SK-N-SH (cell line): Measurements from ENCODE around the gene CDK5. TPM values are rescaled to one million over a fixed set of nuclear protein-coding genes. Genes with fewer than 3 reads are reported as not detected.

Experiments
- CTCF ChIA-PET: fragments of 300-600, 350-600 bp; formaldehyde crosslinking; extraction: SDS; loops from one replicate; lab custom pipeline; 2021; lab: Yijun Ruan, JAX
- POLR2A ChIA-PET: fragments of 350-600 bp; sonication (Branson Sonifier 250); formaldehyde crosslinking; extraction: SDS; loops from one replicate; lab custom pipeline; 2020; ENCODE audit warnings: antibody characterized with exemption, inconsistent platforms; lab: Yijun Ruan, JAX
- DNase-seq: peaks from one replicate; pipeline ENCODE4 v3.0.0; 2012
- H2AFZ ChIP-seq: fragments of 200-600 bp; sonication (generic); 2 replicates; pipeline ENCODE4 v1.8.1; 2016; ENCODE audit warnings: antibody characterized with exemption, mild to moderate bottlenecking, low read depth
- H3F3A ChIP-seq: fragments of 200-600 bp; sonication (generic); replicated peaks from 2 replicates; pipeline ENCODE3; 2016; ENCODE audit warnings: antibody characterized with exemption, mild to moderate bottlenecking; ENCODE audit not compliant: insufficient read depth
- H3K27ac ChIP-seq, 2 experiments: fragments of 200-500 bp in 1 of 2; fragments of 200-600 bp in 1 of 2; sonication (Bioruptor generic) in 1 of 2; sonication (generic), shearing (Covaris generic) in 1 of 2; 2 replicates each; pipeline versions ENCODE4 v1.5.1 to v1.6.1; 2014 to 2016; ENCODE audit warnings: low read depth in 2 of 2, inconsistent platforms in 1 of 2, low read length in 1 of 2, mild to moderate bottlenecking in 1 of 2, mixed read lengths in 1 of 2
- H3K27me3 ChIP-seq: fragments of 200-600 bp; sonication (generic), shearing (Covaris generic); 2 replicates; pipeline ENCODE4 v1.6.1; 2016; ENCODE audit warnings: mixed run types; ENCODE audit not compliant: insufficient read depth
- H3K36me3 ChIP-seq, 2 experiments: fragments of 200-500 bp in 1 of 2; fragments of 200-600 bp in 1 of 2; sonication (Bioruptor generic) in 1 of 2; sonication (generic) in 1 of 2; replicated peaks in 1 of 2; 2 replicates each; pipeline versions ENCODE3 to v1.5.1; 2014 to 2016; ENCODE audit warnings: low read length in 1 of 2, mild to moderate bottlenecking in 1 of 2; ENCODE audit not compliant: insufficient read depth in 2 of 2, control insufficient read depth in 1 of 2
- H3K4me1 ChIP-seq, 2 experiments: fragments of 200-500 bp in 1 of 2; fragments of 200-600 bp in 1 of 2; sonication (Bioruptor generic) in 1 of 2; sonication (generic), shearing (Covaris generic) in 1 of 2; 2 replicates each; pipeline versions ENCODE4 v1.5.1 to v1.6.1; 2014 to 2016; ENCODE audit warnings: low read depth in 1 of 2, low read length in 1 of 2, mixed run types in 1 of 2; ENCODE audit not compliant: insufficient read depth in 2 of 2, control insufficient read depth in 1 of 2
- H3K4me2 ChIP-seq: fragments of 200-600 bp; sonication (generic), shearing (Covaris generic); 2 replicates; pipeline ENCODE4 v1.6.1; 2017; ENCODE audit warnings: mixed run types
- H3K4me3 ChIP-seq, 2 experiments: fragments of 200-500 bp in 1 of 2; fragments of 200-600 bp in 1 of 2; sonication (Bioruptor generic) in 1 of 2; sonication (generic), shearing (Covaris generic) in 1 of 2; 2 replicates each; pipeline versions ENCODE4 v1.5.1 to v1.8.1; 2014 to 2016; ENCODE audit warnings: low read depth in 2 of 2, inconsistent platforms in 1 of 2, low read length in 1 of 2, mild to moderate bottlenecking in 1 of 2, mixed read lengths in 1 of 2, moderate library complexity in 1 of 2
- H3K79me2 ChIP-seq: fragments of 200-600 bp; sonication (generic); 2 replicates; pipeline ENCODE4 v1.8.1; 2017; ENCODE audit warnings: mild to moderate bottlenecking; ENCODE audit not compliant: insufficient read depth
- H3K9ac ChIP-seq: fragments of 200-600 bp; sonication (generic); 2 replicates; pipeline ENCODE4 v1.6.1; 2017; ENCODE audit warnings: mixed run types
- H3K9me2 ChIP-seq: fragments of 200-600 bp; sonication (generic); 2 replicates; pipeline ENCODE4 v1.6.1; 2017; ENCODE audit warnings: mixed run types
- H3K9me3 ChIP-seq: fragments of 200-600 bp; sonication (generic); 2 replicates; pipeline ENCODE4 v1.6.1; 2017; ENCODE audit warnings: mixed run types, mild to moderate bottlenecking, moderate library complexity
- H4K20me1 ChIP-seq: fragments of 200-600 bp; sonication (generic); 2 replicates; pipeline ENCODE4 v1.6.1; 2017; ENCODE audit warnings: mild to moderate bottlenecking, mixed run types; ENCODE audit not compliant: insufficient read depth
- CHD2 ChIP-seq: fragments of 150-350 bp; IDR thresholded peaks from 2 replicates; pipeline ENCODE4 v1.6.1; 2018; ENCODE audit warnings: low read length; ENCODE audit not compliant: partially characterized antibody
- EP300 ChIP-seq, 2 experiments: IDR thresholded peaks; 2 replicates each; pipeline versions ENCODE4 v1.4.0 to v1.6.1; 2012; ENCODE audit warnings: borderline replicate concordance in 1 of 2, low read depth in 1 of 2, low read length in 1 of 2
- FOXJ3 ChIP-seq: sonication (generic); formaldehyde crosslinking; IDR thresholded peaks from 2 replicates; pipeline ENCODE4 v1.5.1; 2020; ENCODE audit warnings: mild to moderate bottlenecking, missing genetic modification reagents
- FOXM1 ChIP-seq: IDR thresholded peaks from 2 replicates; pipeline ENCODE4 v1.4.0; 2012; ENCODE audit warnings: low read depth, mild to moderate bottlenecking
- GABPA ChIP-seq: IDR thresholded peaks from 2 replicates; pipeline ENCODE4 v1.4.0; 2012; ENCODE audit warnings: low read depth, mild to moderate bottlenecking
- IRF3 ChIP-seq: fragments of 150-350 bp; IDR thresholded peaks from 2 replicates; pipeline ENCODE4 v1.6.1; 2016; ENCODE audit warnings: mild to moderate bottlenecking, low read depth, low read length
- MEF2A ChIP-seq: IDR thresholded peaks from 2 replicates; pipeline ENCODE4 v1.4.0; 2012; ENCODE audit warnings: low read depth, borderline replicate concordance
- RFX5 ChIP-seq: IDR thresholded peaks from 2 replicates; pipeline ENCODE4 v1.6.1; 2012; ENCODE audit warnings: mild to moderate bottlenecking, improper control_type of control experiment, low read length
- YY1 ChIP-seq: IDR thresholded peaks from 2 replicates; pipeline ENCODE4 v1.4.0; 2012; ENCODE audit warnings: low read depth, mild to moderate bottlenecking
- WGBS: methylation state at CpG from one replicate; pipeline ENCODE4 v1.1.6; 2017; ENCODE audit warnings: low lambda C conversion rate; 5-methylcytosine and 5-hydroxymethylcytosine counted together
- polyA plus RNA-seq, 3 experiments: library from polyadenylated mRNA; depleted of rRNA; stranded (reverse); fragments of >200 nt; gene quantifications; 2 replicates each; pipeline ENCODE4 v1.2.3, GENCODE V29; 2012
- TF ChIP-seq, protein P1 (sequence below): IDR thresholded peaks from 2 replicates; pipeline ENCODE4 v1.6.1; 2012; ENCODE audit warnings: mild to moderate bottlenecking, low read depth, low read length, moderate library complexity

The CDK5 gene
- polyA plus RNA-seq, 1 of the 3 experiments (the other 2 are of a cell fraction) = 125 TPM

GRCh38 chr7:151057989-151058780 lies 488 bp upstream of the CDK5 start (continued):
- TF ChIP-seq, protein P1, sequence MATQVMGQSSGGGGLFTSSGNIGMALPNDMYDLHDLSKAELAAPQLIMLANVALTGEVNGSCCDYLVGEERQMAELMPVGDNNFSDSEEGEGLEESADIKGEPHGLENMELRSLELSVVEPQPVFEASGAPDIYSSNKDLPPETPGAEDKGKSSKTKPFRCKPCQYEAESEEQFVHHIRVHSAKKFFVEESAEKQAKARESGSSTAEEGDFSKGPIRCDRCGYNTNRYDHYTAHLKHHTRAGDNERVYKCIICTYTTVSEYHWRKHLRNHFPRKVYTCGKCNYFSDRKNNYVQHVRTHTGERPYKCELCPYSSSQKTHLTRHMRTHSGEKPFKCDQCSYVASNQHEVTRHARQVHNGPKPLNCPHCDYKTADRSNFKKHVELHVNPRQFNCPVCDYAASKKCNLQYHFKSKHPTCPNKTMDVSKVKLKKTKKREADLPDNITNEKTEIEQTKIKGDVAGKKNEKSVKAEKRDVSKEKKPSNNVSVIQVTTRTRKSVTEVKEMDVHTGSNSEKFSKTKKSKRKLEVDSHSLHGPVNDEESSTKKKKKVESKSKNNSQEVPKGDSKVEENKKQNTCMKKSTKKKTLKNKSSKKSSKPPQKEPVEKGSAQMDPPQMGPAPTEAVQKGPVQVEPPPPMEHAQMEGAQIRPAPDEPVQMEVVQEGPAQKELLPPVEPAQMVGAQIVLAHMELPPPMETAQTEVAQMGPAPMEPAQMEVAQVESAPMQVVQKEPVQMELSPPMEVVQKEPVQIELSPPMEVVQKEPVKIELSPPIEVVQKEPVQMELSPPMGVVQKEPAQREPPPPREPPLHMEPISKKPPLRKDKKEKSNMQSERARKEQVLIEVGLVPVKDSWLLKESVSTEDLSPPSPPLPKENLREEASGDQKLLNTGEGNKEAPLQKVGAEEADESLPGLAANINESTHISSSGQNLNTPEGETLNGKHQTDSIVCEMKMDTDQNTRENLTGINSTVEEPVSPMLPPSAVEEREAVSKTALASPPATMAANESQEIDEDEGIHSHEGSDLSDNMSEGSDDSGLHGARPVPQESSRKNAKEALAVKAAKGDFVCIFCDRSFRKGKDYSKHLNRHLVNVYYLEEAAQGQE = 0 out of 2 replicates have a peak, but pooled peaks have one; percentile 32
- TF ChIP-seq YY1 = peak; percentile 61; the same call in 1 of the 2 replicates
- TF ChIP-seq CHD2 = peak; percentile 88

GRCh38 chr7:151056666-151057505 lies 811 bp downstream of the CDK5 start:
- 45% methylated on average over 29 of the region's 29 CpGs for WGBS
- POLR2A ChIA-PET = interaction anchor here (0.6 to 2.3 kb wide), 3 partner anchors 9 to 1407 kb away, joined by 3 to 11 read pairs (median 3); partner anchors contain the start of genes ASIC3 and TMUB1

More at GRCh38 chr7:151056666-151057505, 811 bp downstream of the CDK5 start:
- H3K4me3 ChIP-seq = peak overlapping the region; percentile 66 to 99
- DNase-seq = no peak
- peaks cover 8 to 40% of the 10 kb centered on the region in 2 experiments for H3K36me3 ChIP-seq
- no peaks in the 10 kb centered on the region for H3K27me3 ChIP-seq
- H3K9me3 ChIP-seq = no peaks in the 10 kb centered on the region
- H2AFZ ChIP-seq = no peak overlapping the region; the same call in 1 of the 2 replicates
- CTCF ChIA-PET = interaction anchor here (0.8 to 12.2 kb wide), 11 partner anchors 7 to 158 kb away, joined by 3 to 126 read pairs (median 7); partner anchors contain the start of genes ABCB8, FASTK and TMUB1
- peaks cover 44% of the 10 kb centered on the region for H3K79me2 ChIP-seq
- H3K4me2 ChIP-seq = peak overlapping the region; percentile 85
- TF ChIP-seq GABPA (no peak), MEF2A (no peak), FOXJ3 (CRISPR knock-in tag) (0 out of 2 replicates have a peak, but pooled peaks have one; percentile 13), FOXM1 (no peak), EP300 (IDR thresholded peaks at IDR 0.05; ENCODE audit: borderline replicate concordance in 1 of 2, low read depth in 1 of 2, low read length in 1 of 2) (no peak), IRF3 (no peak), RFX5 (no peak)
- H3F3A ChIP-seq = peaks cover 3% of the 10 kb centered on the region
- H3K9me2 ChIP-seq = no peaks in the 10 kb centered on the region
- peaks cover 26 to 46% of the 10 kb centered on the region in 2 experiments for H3K4me1 ChIP-seq
- peak overlapping the region; percentile 31 to 73; a peak in 2 of 4 replicates for H3K27ac ChIP-seq
- peak overlapping the region; percentile 68 for H3K9ac ChIP-seq
- H4K20me1 ChIP-seq = peaks cover 14% of the 10 kb centered on the region
